Loucy (cell line): ENCODE results near the gene FICD.
"Not testable (repeated sequence)": the region's sequence is repeated elsewhere in the genome, so short reads cannot be mapped to it uniquely, and the experiment has no call there.

Experiments used
- CTCF ChIP-seq: fragments of 200-600 bp; sonication (generic); conservative IDR thresholded peaks from 2 replicates; pipeline ENCODE4 v1.5.1; 2014; ENCODE audit warnings: mild to moderate bottlenecking, antibody characterized with exemption, low read length
- EZH2phosphoT487 ChIP-seq: fragments of 200-600 bp; IDR thresholded peaks from 2 replicates; pipeline ENCODE4 v1.6.1; 2018; ENCODE audit warnings: antibody characterized with exemption, mild to moderate bottlenecking, moderate library complexity, borderline replicate concordance

GRCh38 chr12:108487029-108487428 lies 28.0 kb upstream of the FICD start:
- TF ChIP-seq CTCF, EZH2phosphoT487: not testable (repeated sequence)
